Measurements from ENCODE around the gene TXNDC5.
A peak's percentile ranks its signal among the peaks of the same experiment; 100 is the strongest.
"Not testable (repeated sequence)": the region's sequence is repeated elsewhere in the genome, so short reads cannot be mapped to it uniquely, and the experiment has no call there.

TXNDC5 gene

DNA sequence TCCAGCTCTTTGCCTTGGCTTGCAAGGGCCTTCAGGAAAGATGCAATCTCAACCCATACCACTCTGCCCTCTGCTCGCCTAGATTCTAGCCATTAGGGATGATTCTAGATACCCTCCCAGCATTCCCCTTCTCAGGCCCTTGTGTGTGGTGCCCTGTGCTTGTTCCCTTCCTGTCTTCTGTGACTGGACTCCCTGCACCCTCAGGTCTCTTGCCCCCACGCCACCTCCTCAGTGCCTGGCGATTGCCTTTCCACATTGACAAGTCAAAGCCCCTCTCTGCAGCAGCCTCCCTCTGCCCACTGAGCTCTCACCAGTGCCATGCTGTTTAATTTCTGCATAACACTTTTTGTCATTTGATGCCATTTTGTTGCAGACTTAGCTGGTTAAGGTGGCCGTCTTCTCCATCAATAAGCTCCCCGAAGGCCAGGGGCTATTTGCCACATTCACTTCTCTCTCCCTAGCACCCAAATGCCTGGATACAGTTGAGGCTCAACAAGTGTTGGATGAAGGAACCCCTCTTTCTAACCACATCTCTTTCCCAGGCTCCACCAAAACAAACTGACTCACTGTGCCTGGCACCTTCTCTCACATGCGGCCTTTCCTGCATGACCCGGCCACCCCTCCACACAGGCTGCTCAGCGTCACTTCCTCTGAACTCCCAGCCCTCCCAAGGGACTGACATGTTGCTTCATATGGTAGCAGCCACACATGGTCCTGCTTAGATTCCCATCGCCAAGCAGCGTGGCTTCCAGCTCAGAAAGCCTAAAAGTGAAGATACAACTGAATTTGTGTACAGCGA lies 4.6 kb upstream of the TXNDC5 start:
- DNase-seq (ENCODE audit: low read depth, low spot score) = no peak
- no peak overlapping the region for H3K27ac ChIP-seq

DNA sequence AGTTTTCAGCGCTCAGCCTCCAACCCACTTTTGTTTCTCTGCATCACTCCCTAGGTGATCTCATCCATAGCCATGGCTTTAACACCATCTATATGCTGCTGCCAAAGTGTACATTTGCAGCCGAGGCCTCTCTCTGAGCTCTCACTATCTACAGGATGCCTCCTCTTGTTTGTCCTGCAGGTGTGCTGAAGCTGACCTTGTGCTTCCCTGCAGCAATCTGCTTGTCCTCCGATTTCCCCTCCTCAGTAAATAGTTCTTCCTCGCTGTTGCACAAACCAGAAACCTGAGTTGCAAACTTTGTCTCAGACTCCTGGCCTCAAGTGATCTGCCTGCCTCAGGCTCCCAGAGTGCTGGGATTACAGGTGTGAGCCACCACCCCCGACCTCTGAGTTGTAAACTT lies 3.7 kb upstream of the TXNDC5 start:
- DNase-seq (ENCODE audit: low read depth, low spot score) = no peak
- H3K27ac ChIP-seq = no peak overlapping the region

DNA sequence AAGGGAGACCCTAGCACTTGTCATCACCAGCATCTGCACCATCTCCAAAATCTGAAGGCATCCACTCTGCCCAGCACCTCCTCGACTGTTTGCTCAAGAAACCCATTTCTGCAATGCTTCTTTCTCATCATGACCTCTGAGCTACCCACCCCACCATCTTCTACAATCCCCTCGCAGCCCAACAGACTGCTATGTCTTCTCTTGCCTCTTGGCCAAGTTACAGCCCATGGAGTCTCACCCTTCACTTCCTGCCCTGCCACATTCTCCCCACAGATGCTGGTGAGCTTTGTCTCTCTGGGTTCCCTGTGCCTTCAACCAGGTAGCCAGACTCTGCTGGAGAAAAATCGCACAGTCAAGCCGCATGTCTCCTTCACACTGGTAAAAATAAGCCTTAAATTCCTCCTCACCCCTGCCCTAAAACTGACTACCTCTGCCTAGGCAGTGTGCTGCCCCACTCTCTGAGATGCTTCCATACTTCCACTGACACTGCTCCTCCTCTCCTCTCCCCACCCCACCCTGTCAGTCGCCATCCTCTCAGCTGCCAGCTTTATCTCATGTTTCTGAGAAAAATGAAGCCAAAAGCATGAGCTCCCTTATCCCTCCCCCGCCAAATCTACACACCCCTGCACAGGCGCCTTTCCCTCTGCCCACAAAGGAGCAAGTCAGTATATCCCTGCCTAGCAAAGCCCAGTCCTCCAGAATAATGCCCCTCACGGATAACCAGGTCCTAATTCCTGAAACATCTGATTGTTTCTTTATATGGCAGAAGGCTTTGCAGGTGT lies 2.3 kb upstream of the TXNDC5 start:
- H3K27ac ChIP-seq = no peak overlapping the region
- no peak for DNase-seq (ENCODE audit: low read depth, low spot score)

DNA sequence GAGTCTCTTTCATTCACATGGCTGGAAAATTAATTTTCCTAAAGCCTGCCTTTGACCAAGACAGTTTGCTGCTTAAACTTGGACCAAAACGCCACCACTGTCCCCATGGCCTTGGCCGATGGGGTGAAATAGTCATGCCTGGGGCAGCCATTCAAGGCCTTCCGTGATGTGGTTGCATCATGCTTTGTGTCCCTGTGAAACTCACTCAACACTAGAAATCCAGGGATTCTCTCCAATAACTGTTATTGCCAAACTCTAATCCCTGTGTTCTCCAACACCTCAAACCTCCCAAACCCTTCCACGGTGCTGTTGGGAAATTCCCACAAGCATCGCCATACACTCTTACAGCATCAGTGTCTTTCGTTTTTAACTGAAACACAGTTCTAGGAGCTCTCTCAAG lies 1.4 kb upstream of the TXNDC5 start:
- DNase-seq (ENCODE audit: low read depth, low spot score) = no peak
- H3K27ac ChIP-seq = no peak overlapping the region

DNA sequence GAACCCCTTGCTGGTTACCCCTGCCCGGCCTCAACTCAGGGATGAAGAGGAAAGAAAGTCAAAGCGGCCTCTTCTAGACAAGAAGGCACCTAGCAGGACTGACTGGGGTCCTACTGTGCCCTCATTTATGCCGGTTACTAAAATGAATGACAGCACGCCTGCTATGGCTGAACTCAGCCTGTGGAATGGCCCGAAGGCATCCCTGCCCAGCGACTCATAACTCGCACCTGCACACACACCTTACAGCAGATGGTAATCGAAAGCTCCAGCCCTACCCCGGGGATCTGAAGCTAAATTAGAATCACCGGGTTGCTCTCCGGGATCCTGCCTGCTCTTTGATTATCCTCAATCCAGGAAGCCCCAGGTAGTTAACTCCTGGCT lies 747 bp upstream of the TXNDC5 start:
- H3K27ac ChIP-seq = peak overlapping the region; percentile 53
- no peak for DNase-seq (ENCODE audit: low read depth, low spot score)

DNA sequence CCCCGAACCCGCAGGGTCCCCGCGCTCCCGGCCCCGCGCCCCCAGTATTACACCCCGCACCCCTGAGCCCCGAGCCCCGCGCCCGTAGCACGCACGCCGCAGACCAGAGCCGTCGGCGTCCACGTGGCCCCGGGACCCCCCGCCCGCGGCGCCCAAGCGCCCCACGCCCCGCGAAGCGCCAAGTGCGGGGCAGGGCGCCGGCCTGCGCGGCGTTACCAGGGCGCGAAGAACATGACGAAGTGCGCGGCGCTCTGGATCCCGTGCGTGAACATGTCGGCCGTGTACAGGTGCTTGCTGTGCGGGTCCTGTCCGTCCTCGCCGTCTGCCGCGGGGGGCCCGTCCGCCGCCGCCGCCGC lies 312 bp downstream of the TXNDC5 start:
- no peak for DNase-seq (ENCODE audit: low read depth, low spot score)
- peak overlapping the region; percentile 53 for H3K27ac ChIP-seq

- DNase-seq (ENCODE audit: low read depth, low spot score) = no peak
- H3K27ac ChIP-seq = peak overlapping the region; percentile 53
Observed at GRCh38 chr6:7909323-7910276, 988 bp downstream of the TXNDC5 start.

DNA sequence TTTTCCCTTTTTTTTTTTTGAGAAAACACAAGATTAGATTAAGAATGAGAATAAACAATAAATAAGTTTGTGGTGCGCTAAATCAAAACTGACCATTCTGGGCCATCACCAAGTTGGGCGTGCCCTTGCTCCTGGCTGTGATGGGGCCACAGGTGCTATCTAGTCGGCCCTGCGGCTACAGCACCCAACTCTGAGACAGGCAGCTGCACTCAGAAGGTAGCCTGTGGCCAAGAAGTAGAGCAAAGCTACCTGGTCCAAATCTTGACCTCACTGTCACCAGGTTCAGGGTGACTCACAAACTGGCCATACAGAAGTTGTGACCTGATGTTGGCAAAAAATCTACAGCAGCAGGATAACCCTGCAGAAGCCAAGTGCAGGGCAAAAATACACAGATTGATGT lies 3.4 kb downstream of the TXNDC5 start:
- H3K27ac ChIP-seq = no peak overlapping the region

DNA sequence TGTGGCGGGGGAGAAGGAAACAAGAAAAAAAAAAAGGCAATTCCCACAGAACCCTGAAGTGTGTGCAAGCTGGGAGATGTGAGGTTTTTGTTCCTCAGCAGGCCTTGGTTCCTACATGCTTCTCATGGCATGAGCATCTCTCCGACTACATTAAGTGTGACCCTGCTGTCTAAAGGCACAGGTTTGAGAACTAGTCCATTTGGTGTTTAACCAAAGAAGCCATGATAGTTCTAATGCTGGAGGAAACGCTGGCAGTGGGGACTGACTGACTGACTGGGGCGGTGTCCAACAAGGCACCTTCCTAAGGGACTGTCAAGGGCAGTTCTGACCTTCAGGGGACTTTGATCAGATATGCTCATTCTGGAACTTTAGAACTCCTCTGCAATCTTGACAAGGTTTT lies 3.8 kb downstream of the TXNDC5 start:
- H3K27ac ChIP-seq = no peak overlapping the region
- no peak for DNase-seq (ENCODE audit: low read depth, low spot score)

More for the DNA sequence above, 3.4 kb downstream of the TXNDC5 start:
- no peak for DNase-seq (ENCODE audit: low read depth, low spot score)

DNA sequence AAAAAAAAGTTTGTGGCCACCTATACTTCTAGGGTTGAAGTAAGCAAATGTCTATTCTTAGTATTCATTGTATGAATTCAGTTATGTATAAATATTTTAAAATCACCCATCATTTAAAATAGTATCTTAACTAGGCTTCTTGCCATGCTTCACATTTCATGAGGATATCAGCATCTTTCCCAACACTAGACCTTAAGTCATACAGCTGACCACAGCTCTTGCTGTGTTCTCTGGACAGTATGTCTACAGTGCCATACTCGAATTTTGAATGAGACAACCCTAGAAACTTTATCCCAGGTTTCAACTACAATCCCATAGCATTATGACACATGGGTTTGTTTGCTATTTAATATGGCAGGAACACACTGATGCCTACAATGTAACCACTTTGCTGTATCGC lies 5.2 kb downstream of the TXNDC5 start:
- H3K27ac ChIP-seq = no peak overlapping the region
- DNase-seq (ENCODE audit: low read depth, low spot score) = no peak

- DNase-seq (ENCODE audit: low read depth, low spot score) = no peak
- no peak overlapping the region for H3K27ac ChIP-seq
Observed at GRCh38 chr6:7904654-7905319, 5.8 kb downstream of the TXNDC5 start.

DNA sequence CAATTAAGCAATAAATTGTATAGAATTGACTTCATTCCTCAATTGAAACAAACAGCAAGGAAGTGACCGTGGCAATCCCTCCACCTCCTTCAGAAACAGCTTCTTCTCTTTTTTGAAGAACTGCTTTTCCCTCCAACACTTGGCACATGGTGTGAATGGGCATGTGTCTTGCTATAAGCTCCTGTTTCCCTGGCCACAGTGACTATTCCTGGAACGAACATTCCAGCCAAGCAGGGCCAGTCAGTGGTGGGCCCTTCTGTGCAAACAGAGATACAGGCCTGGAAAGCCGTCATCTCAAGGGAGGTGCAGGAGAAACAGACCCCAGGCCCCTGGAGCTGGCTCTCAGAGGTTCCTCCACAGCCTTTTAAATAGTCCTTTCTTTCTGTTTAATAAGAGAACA lies 6.9 kb downstream of the TXNDC5 start:
- no peak for DNase-seq (ENCODE audit: low read depth, low spot score)
- H3K27ac ChIP-seq = no peak overlapping the region

- no peak for DNase-seq (ENCODE audit: low read depth, low spot score)
- no peak overlapping the region for H3K27ac ChIP-seq
Observed at GRCh38 chr6:7902867-7903266, 7.7 kb downstream of the TXNDC5 start.

- DNase-seq (ENCODE audit: low read depth, low spot score) = no peak
- H3K27ac ChIP-seq = no peak overlapping the region
Observed at GRCh38 chr6:7902221-7902620, 8.4 kb downstream of the TXNDC5 start.

GRCh38 chr6:7901780-7902179 lies 8.8 kb downstream of the TXNDC5 start:
- no peak for DNase-seq (ENCODE audit: low read depth, low spot score)

GRCh38 chr6:7901056-7901455 lies 9.5 kb downstream of the TXNDC5 start:
- DNase-seq (ENCODE audit: low read depth, low spot score) = no peak
- H3K27ac ChIP-seq = no peak overlapping the region

More at GRCh38 chr6:7901780-7902179, 8.8 kb downstream of the TXNDC5 start:
- no peak overlapping the region for H3K27ac ChIP-seq

DNA sequence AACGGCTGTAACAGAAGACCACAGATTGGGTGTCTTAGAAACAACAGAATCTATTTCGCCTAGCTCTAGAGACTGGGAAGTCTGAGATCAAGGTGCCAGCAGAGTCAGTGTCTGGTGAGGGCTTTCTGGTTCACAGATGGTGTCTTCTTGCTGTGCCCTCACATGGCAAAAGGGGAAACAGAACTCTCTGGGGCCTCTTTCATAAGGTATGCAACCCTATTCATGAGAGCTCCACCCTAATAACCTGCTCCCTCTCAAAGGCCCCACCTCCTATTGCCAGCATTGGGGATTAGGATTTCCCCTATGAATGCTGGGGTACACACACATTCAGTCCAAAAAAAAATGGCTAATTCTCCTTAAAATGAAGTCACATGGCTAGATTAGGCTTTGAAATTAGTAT lies 10.0 kb downstream of the TXNDC5 start:
- DNase-seq (ENCODE audit: low read depth, low spot score) = no peak
- no peak overlapping the region for H3K27ac ChIP-seq

GRCh38 chr6:7899889-7900213 lies 10.7 kb downstream of the TXNDC5 start:
- H3K27ac ChIP-seq = no peak overlapping the region
- DNase-seq (ENCODE audit: low read depth, low spot score) = no peak

DNA sequence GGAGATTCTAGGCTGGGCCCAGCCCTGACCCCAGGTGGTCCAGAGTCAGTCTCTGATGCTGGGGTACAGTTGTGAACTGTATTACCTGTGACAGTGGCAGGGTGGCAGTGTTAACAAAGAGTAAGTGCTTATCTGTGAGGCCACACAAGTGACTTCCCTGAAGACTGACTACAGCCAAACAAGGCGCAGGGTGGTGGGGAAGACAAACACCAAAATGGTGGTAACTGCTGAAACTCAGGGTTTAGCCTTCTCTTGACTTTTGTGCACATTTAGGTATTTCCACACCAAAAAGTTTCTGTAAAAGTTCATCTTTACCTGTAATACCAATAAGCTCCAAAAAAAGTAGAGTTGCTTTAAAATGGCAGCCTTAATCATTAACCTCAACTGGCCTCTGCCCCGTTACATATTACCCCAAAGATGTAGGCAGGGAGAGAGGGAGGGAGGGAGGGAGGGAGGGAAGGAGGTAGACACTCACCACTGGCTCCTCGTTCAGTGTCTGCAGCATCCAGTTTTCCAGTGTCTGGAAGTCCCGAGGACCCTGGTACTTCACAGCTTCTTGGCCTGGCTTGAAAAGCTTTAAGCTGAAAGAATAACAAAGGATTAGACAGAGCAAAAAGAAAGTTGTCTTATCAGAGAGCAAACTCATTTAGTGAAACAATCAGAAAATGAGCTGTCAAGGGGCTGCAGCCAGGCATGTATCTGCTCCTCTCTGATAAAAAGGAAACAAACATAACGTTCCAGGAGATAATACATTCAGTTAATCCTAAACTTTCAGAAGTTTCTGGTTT lies 11.3 kb downstream of the TXNDC5 start:
- DNase-seq (ENCODE audit: low read depth, low spot score) = no peak
- no peak overlapping the region for H3K27ac ChIP-seq

DNA sequence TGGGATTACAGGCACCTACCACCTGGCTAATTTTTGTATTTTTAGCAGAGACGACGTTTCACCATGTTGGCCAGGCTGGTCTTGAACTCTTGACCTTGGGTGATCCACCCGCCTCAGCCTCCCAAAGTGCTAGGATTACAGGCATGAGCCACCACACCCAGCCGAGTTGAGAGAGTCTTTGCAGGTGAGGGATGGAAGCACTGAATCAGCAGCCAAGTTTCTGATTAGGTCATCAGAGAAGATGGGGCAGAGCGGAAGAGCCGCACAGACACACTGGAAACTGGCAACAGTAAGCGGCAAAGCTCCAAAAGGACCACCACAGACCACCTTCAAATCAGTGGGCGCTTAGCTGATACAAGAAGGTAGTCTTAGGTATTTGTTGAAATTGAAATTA lies 12.4 kb downstream of the TXNDC5 start:
- not testable (repeated sequence) for H3K27ac ChIP-seq; DNase-seq (ENCODE audit: low read depth, low spot score)
